ENCODE results near the gene ECI2. TPM values are rescaled to one million over a fixed set of nuclear protein-coding genes. Genes with fewer than 3 reads are reported as not detected.

Gene ECI2
- total and polyA plus RNA-seq, 10 of the 15 experiments (the other 5 are each of a cell fraction or from before 2014, with no cell fraction given): 38.7 to 129 (median 60.1) TPM

DNA sequence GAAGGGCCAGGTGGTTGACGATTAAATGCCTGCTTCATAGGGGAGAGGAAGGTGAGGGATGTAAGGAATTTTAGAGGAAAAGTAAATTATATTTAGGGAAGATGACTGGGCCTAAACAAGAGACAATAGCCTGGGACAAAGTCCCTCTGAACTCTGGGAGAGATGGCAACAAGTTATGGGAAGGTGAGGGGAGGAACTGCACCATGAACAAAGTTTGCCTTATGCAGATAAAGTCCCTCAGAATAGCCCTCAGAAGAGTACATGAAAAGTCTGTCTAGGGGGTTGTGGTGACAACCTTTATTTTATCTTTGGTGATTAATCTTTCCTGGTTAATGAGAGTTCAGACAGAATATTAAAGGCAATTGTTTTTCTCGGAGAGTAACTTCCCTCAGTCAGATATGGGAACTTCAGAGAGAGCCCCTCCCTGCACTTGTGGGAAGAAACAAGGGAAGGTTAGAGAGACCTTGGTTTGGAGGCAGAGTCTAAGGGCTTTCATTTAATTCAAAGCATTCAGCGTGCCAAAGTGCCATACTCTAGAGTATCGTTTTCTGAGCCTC, 29.3 kb downstream of the ECI2 start:
- intact Hi-C loops (cut with micrococcal nuclease; ENCODE audit: unreplicated experiment) (no loop called here), in situ Hi-C loops (cut with MboI) (no loop called here)
- H3K4me2 ChIP-seq (ENCODE audit: control insufficient read depth, insufficient read depth): no peak overlapping the region
- BruUV-seq (replicated peaks): no TSS peak
- FAIRE-seq: no peak
- no peak overlapping the region for H3K9ac ChIP-seq (ENCODE audit: control insufficient read depth, insufficient read depth, low read length)
- H3K4me1 ChIP-seq (ENCODE audit: control insufficient read depth, insufficient read depth, low read length): no peaks in the 10 kb centered on the region
- no peaks in the 10 kb centered on the region for H3K9me3 ChIP-seq (replicated peaks; ENCODE audit: control insufficient read depth, insufficient read depth, low read length)
- no peak overlapping the region for H3K4me3 ChIP-seq
- ChIA-PET CTCF (no interaction called here), SMC1A (ENCODE audit: uncharacterized antibody, unreplicated experiment) (no interaction called here), POLR2A (no interaction called here), RAD21 (ENCODE audit: unreplicated experiment) (no interaction called here)
- DNase-seq (ENCODE audit: low read depth, low spot score): no peak
- TF ChIP-seq RCOR1 (conservative IDR thresholded peaks at IDR 0.05; ENCODE audit: low read depth, low read length) (no peak), TAF1 (IDR thresholded peaks at IDR 0.05; ENCODE audit: borderline replicate concordance, low read depth, low read length) (no peak), POU2F2 (IDR thresholded peaks at IDR 0.05; ENCODE audit: borderline replicate concordance, low read depth, low read length) (no peak), LARP7 (IDR thresholded peaks at IDR 0.05) (no peak), NR2C2 (IDR thresholded peaks at IDR 0.05; ENCODE audit: borderline replicate concordance, control insufficient read depth, insufficient read length, low read depth) (no peak), CBX5 (IDR thresholded peaks at IDR 0.05; ENCODE audit: low read depth) (no peak)
- H3K27me3 ChIP-seq (replicated peaks in 1 of 2; ENCODE audit: control insufficient read depth in 2 of 2, insufficient read depth in 2 of 2, low read length in 1 of 2): no peaks in the 10 kb centered on the region; a peak in 1 of 4 replicates
- no peak overlapping the region for H3K27ac ChIP-seq (ENCODE audit: control insufficient read depth, insufficient read depth)
- H4K20me1 ChIP-seq (ENCODE audit: control insufficient read depth, insufficient read depth): no peaks in the 10 kb centered on the region
- no peak overlapping the region for H2AFZ ChIP-seq (ENCODE audit: control insufficient read depth, low read depth, low read length)
- ATAC-seq: no peak
- no peaks in the 10 kb centered on the region for H3K79me2 ChIP-seq (ENCODE audit: control insufficient read depth, insufficient read depth, low read length)
- WGBS (ENCODE audit: insufficient coverage, insufficient replicate concordance, low lambda C conversion rate, missing lambda C conversion rate): 44% methylated on average over 4 of the region's 4 CpGs
- no peaks in the 10 kb centered on the region for H3K36me3 ChIP-seq (ENCODE audit: control insufficient read depth in 2 of 2, insufficient read depth in 2 of 2, low read length in 1 of 2)

DNA sequence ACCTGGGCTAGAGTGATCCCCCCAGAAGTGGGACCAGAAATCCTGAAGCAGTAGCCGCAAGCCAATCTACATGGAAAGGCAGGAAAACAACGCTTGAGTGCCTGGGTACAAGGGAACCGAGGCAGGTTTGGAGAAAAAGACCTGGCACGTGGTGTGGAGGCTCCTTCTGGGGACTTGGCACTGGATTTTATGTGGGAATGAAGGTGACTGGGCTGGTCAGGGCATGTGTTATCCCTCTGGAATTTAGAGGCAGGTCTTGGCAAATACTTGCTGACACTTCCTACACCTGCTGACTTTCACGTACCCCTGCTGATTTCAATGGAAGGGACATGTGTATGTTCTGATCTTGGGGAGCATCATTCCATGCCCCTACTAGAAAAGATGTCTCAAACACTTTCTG, 31.4 kb downstream of the ECI2 start:
- FAIRE-seq (no peak), DNase-seq (ENCODE audit: low read depth, low spot score) (no peak), ATAC-seq (no peak)
- Histone ChIP-seq H4K20me1 (ENCODE audit: control insufficient read depth, insufficient read depth) (no peaks in the 10 kb centered on the region), H3K4me1 (ENCODE audit: control insufficient read depth, insufficient read depth, low read length) (no peaks in the 10 kb centered on the region), H2AFZ (ENCODE audit: control insufficient read depth, low read depth, low read length) (no peak overlapping the region), H3K79me2 (ENCODE audit: control insufficient read depth, insufficient read depth, low read length) (no peaks in the 10 kb centered on the region), H3K4me3 (no peak overlapping the region), H3K36me3 (ENCODE audit: control insufficient read depth in 2 of 2, insufficient read depth in 2 of 2, low read length in 1 of 2) (no peaks in the 10 kb centered on the region), H3K27ac (ENCODE audit: control insufficient read depth, insufficient read depth) (no peak overlapping the region), H3K9me3 (replicated peaks; ENCODE audit: control insufficient read depth, insufficient read depth, low read length) (no peaks in the 10 kb centered on the region), H3K9ac (ENCODE audit: control insufficient read depth, insufficient read depth, low read length) (no peak overlapping the region), H3K27me3 (replicated peaks in 1 of 2; ENCODE audit: control insufficient read depth in 2 of 2, insufficient read depth in 2 of 2, low read length in 1 of 2) (no peaks in the 10 kb centered on the region; a peak in 1 of 4 replicates), H3K4me2 (ENCODE audit: control insufficient read depth, insufficient read depth) (no peak overlapping the region)
- POLR2A ChIA-PET: no interaction called here
- CTCF ChIA-PET: no interaction called here
- in situ Hi-C loops (cut with MboI) (no loop called here), intact Hi-C loops (cut with micrococcal nuclease; ENCODE audit: unreplicated experiment) (no loop called here)
- WGBS (ENCODE audit: insufficient coverage, insufficient replicate concordance, low lambda C conversion rate, missing lambda C conversion rate): 37% methylated on average over 5 of the region's 5 CpGs
- RAD21 ChIA-PET (ENCODE audit: unreplicated experiment): no interaction called here
- SMC1A ChIA-PET (ENCODE audit: uncharacterized antibody, unreplicated experiment): no interaction called here
- BruUV-seq (replicated peaks): no TSS peak
- no peak for TF ChIP-seq TCF3 (IDR thresholded peaks at IDR 0.05; ENCODE audit: borderline replicate concordance, insufficient read depth, low read depth, low read length)
- TF ChIP-seq, protein P1, sequence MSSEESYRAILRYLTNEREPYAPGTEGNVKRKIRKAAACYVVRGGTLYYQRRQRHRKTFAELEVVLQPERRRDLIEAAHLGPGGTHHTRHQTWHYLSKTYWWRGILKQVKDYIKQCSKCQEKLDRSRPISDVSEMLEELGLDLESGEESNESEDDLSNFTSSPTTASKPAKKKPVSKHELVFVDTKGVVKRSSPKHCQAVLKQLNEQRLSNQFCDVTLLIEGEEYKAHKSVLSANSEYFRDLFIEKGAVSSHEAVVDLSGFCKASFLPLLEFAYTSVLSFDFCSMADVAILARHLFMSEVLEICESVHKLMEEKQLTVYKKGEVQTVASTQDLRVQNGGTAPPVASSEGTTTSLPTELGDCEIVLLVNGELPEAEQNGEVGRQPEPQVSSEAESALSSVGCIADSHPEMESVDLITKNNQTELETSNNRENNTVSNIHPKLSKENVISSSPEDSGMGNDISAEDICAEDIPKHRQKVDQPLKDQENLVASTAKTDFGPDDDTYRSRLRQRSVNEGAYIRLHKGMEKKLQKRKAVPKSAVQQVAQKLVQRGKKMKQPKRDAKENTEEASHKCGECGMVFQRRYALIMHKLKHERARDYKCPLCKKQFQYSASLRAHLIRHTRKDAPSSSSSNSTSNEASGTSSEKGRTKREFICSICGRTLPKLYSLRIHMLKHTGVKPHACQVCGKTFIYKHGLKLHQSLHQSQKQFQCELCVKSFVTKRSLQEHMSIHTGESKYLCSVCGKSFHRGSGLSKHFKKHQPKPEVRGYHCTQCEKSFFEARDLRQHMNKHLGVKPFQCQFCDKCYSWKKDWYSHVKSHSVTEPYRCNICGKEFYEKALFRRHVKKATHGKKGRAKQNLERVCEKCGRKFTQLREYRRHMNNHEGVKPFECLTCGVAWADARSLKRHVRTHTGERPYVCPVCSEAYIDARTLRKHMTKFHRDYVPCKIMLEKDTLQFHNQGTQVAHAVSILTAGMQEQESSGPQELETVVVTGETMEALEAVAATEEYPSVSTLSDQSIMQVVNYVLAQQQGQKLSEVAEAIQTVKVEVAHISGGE (CRISPR knock-in tag; IDR thresholded peaks at IDR 0.05): no peak
- no peak for TF ChIP-seq RUNX3 (IDR thresholded peaks at IDR 0.05; ENCODE audit: low read length)
- no peak for TF ChIP-seq NFXL1 (IDR thresholded peaks at IDR 0.05; ENCODE audit: borderline replicate concordance)
- TF ChIP-seq SMC3 (IDR thresholded peaks at IDR 0.05; ENCODE audit: borderline replicate concordance, low read length): no peak
- no peak for TF ChIP-seq SPI1 (IDR thresholded peaks at IDR 0.05; ENCODE audit: borderline replicate concordance, insufficient read depth, low read depth, low read length)
- no peak for TF ChIP-seq RAD21 (IDR thresholded peaks at IDR 0.05; ENCODE audit: insufficient read depth, low read depth, low read length)
- no peak for TF ChIP-seq NR2C1 (IDR thresholded peaks at IDR 0.05)
- no peak for TF ChIP-seq MTA3 (IDR thresholded peaks at IDR 0.05; ENCODE audit: borderline replicate concordance, low read length)
